D721Med (cell line): Measurements from ENCODE around the gene CDH4.

Experiments used
- DNase-seq: peaks from one replicate; pipeline ENCODE4 v3.0.0; 2011; ENCODE audit warnings: low spot score; ENCODE audit not compliant: insufficient read length
- FAIRE-seq: peaks from 2 replicates; lab custom pipeline; 2011; peaks lifted over from hg19 to GRCh38; lab: Jason Lieb, UNC
- TF ChIP-seq, protein P1 (sequence below): IDR thresholded peaks from 2 replicates; pipeline ENCODE4 v1.5.1; 2012; ENCODE audit warnings: mild to moderate bottlenecking, control low read depth; ENCODE audit not compliant: insufficient read depth; ENCODE audit errors: missing control alignments

CDH4 gene

DNA sequence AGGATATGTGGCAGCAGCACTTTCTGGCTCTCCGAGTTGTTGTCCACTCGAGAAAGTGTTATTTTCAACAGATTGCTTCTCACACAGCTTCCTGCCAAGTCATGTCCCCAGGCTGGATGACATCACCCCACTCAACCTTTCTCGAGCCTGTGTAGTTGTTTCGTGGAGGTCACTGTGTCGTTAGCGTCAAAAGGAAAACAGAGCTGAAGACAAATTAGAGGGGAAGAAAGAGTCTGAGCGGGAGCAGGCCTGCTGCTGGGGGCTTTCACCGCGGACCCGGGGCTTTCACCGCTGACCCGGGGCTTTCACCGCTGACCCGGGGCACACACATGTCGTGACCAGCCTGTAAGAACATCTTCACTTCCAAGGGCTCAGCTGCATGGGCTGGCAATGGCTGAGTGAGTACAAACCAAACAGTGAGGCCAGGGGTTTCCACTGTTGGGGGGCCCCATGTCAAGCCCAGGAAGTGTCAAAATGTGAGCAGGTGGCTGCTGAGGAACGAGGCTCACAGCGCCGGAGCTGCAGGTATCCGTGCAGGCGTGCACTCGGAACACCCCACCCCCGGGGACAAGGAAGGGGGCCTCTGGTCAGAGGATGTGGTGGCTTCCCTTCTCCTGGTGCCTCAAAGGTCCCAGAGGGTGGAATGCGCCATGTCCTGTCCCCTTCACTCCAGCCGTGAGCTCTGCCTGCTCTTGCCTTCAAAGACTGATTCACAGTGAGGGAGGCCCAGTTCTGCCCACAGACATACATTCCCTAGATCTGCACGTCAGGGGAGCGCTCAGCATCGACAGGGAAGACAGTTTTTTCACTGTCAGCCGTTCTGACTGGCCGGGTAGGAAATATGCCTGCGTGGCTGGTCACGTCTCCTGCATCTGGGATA, 447.7 kb downstream of the CDH4 start:
- DNase-seq (no peak), FAIRE-seq (no peak)
- TF ChIP-seq, protein P1, sequence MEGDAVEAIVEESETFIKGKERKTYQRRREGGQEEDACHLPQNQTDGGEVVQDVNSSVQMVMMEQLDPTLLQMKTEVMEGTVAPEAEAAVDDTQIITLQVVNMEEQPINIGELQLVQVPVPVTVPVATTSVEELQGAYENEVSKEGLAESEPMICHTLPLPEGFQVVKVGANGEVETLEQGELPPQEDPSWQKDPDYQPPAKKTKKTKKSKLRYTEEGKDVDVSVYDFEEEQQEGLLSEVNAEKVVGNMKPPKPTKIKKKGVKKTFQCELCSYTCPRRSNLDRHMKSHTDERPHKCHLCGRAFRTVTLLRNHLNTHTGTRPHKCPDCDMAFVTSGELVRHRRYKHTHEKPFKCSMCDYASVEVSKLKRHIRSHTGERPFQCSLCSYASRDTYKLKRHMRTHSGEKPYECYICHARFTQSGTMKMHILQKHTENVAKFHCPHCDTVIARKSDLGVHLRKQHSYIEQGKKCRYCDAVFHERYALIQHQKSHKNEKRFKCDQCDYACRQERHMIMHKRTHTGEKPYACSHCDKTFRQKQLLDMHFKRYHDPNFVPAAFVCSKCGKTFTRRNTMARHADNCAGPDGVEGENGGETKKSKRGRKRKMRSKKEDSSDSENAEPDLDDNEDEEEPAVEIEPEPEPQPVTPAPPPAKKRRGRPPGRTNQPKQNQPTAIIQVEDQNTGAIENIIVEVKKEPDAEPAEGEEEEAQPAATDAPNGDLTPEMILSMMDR = no peak

DNA sequence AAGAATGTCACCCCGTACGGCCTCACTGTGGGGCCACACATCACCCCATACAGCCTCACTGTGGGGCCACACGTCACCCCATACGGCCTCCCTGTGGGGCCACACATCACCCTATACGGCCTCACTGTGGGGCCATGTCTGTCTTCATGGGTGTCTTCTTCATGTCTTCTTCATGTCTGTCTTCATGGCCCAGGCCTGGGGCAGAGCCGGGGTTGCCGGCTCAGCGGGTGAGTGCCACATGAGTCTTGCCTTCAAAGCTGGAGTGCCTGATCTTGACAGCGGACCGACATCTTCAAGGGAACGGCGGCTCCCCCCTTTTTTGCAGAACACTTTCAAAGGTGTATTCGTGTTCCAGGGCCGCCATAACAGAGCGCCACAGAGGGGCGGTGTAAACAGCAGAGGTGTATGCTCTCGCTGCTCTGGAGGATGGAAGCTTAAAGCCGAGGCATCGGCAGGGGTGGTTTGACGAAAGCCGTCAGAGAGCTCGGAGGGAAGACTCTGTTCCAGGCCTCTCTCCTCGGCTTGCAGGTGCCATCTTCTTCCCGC, 448.6 kb downstream of the CDH4 start:
- FAIRE-seq = no peak
- TF ChIP-seq, protein P1 = no peak
- DNase-seq = no peak

DNA sequence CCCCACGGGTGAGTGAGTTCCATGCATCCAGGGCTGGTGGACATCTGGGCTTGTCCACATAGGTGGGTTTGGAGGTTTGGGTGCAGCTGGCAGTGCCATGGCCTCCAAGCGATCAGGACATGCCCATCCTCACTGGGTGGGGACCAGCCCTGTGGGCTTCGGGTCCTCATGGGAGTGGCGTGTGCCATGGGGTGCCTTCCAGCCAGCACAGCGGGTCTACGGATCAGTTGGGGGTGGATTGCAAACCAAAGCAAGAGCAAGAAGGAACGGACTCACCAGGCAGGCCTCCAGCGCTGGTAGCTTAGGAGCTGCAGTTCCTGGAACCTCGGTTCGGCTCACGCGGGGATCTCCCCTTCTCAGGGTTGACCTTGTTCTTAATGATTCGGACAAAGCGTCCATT, 449.3 kb downstream of the CDH4 start:
- FAIRE-seq (no peak), DNase-seq (no peak)
- TF ChIP-seq, protein P1 = no peak

DNA sequence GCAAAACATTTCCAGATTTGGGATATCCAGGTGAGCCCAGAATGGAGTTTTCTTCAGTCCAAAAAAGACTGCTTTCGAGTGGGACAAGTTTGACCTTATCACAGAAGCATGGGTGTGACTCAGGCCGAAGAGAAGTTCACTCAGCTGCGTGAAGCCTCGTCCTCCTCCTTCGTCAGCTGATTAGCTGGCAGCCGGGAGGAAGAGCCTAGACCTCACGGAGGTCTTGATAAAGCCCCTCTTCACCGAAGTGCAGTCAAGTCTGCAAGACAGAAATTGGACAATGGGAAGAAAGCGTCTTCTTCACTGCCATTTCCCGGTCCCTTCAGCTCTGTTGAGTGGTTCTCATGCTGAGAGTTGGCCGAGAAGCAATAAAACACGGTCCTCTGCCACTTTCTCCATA, 449.7 kb downstream of the CDH4 start:
- TF ChIP-seq, protein P1 = no peak
- DNase-seq (no peak), FAIRE-seq (no peak)

DNA sequence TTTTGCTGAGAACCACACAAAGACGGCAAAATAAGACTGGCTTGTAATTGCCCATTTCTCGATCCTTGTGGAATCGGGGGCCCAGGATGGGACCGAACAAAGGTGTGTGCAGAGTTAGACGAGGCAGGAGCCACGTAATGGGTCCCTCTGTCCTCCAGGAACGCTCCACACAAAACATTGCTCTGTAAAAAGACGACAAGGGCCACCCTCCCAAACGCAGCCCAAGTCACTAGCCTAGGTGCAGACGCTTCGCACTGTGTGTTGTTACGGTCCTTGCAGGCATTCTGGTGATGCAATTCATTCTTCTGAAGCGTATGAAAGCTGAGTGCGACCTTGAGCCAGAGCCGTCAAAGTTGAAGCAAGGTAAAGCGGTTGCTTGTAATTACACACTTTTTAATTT, 450.2 kb downstream of the CDH4 start:
- TF ChIP-seq, protein P1 = no peak
- FAIRE-seq = no peak

GRCh38 chr20:61704661-61705060, 452.6 kb downstream of the CDH4 start:
- DNase-seq (no peak), FAIRE-seq (no peak)
- TF ChIP-seq, protein P1 = no peak

More for the DNA sequence above, 450.2 kb downstream of the CDH4 start:
- DNase-seq = no peak
